Nephron progenitor cell (in vitro differentiated cells): ENCODE data around the gene ZC2HC1C.

Experiments
- DNase-seq: peaks from one replicate; pipeline ENCODE4 v3.0.0; 2021
- H3K27ac Mint-ChIP-seq: 2 replicates; pipeline ENCODE4 v1.8.0; 2021; ENCODE audit warnings: mild to moderate bottlenecking, moderate library complexity, mixed read lengths
- H3K27me3 Mint-ChIP-seq: 2 replicates; pipeline ENCODE4 v1.8.0; 2021; ENCODE audit warnings: mild to moderate bottlenecking, low read depth, mixed read lengths; ENCODE audit not compliant: poor library complexity
- H3K36me3 Mint-ChIP-seq: 2 replicates; pipeline ENCODE4 v1.8.0; 2021; ENCODE audit warnings: low read depth, mixed read lengths
- H3K4me1 Mint-ChIP-seq: 2 replicates; pipeline ENCODE4 v1.8.0; 2021; ENCODE audit warnings: mixed read lengths
- H3K4me3 Mint-ChIP-seq: 2 replicates; pipeline ENCODE4 v1.8.0; 2021; ENCODE audit warnings: mild to moderate bottlenecking, moderate library complexity, mixed read lengths
- H3K9me3 Mint-ChIP-seq: 2 replicates; pipeline ENCODE4 v1.8.0; 2021; ENCODE audit warnings: mild to moderate bottlenecking, moderate library complexity, mixed read lengths
- TF ChIP-seq, protein P1 (sequence below): fragments of 200-600 bp; sonication (generic); IDR thresholded peaks from 2 replicates; pipeline ENCODE4 v1.5.0; 2021; ENCODE audit warnings: antibody characterized with exemption

ZC2HC1C gene

GRCh38 chr14:75088566-75089373 is 19.3 kb downstream of the ZC2HC1C start:
- DNase-seq = peak; percentile 56
- no peaks in the 10 kb centered on the region for H3K4me1 Mint-ChIP-seq
- peaks cover 71% of the 10 kb centered on the region for H3K36me3 Mint-ChIP-seq

GRCh38 chr14:75090353-75090752 is 20.9 kb downstream of the ZC2HC1C start:
- DNase-seq = no peak
- no peaks in the 10 kb centered on the region for H3K27me3 Mint-ChIP-seq
- no peaks in the 10 kb centered on the region for H3K4me1 Mint-ChIP-seq
- no peak overlapping the region for H3K27ac Mint-ChIP-seq
- TF ChIP-seq, protein P1, sequence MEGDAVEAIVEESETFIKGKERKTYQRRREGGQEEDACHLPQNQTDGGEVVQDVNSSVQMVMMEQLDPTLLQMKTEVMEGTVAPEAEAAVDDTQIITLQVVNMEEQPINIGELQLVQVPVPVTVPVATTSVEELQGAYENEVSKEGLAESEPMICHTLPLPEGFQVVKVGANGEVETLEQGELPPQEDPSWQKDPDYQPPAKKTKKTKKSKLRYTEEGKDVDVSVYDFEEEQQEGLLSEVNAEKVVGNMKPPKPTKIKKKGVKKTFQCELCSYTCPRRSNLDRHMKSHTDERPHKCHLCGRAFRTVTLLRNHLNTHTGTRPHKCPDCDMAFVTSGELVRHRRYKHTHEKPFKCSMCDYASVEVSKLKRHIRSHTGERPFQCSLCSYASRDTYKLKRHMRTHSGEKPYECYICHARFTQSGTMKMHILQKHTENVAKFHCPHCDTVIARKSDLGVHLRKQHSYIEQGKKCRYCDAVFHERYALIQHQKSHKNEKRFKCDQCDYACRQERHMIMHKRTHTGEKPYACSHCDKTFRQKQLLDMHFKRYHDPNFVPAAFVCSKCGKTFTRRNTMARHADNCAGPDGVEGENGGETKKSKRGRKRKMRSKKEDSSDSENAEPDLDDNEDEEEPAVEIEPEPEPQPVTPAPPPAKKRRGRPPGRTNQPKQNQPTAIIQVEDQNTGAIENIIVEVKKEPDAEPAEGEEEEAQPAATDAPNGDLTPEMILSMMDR = no peak
- H3K36me3 Mint-ChIP-seq = peaks cover 71% of the 10 kb centered on the region
- H3K9me3 Mint-ChIP-seq = no peaks in the 10 kb centered on the region
- no peak overlapping the region for H3K4me3 Mint-ChIP-seq

More at GRCh38 chr14:75088566-75089373, 19.3 kb downstream of the ZC2HC1C start:
- H3K27me3 Mint-ChIP-seq = no peaks in the 10 kb centered on the region
- H3K4me3 Mint-ChIP-seq = no peak overlapping the region
- H3K9me3 Mint-ChIP-seq = no peaks in the 10 kb centered on the region
- H3K27ac Mint-ChIP-seq = no peak overlapping the region
- TF ChIP-seq, protein P1 = peak; percentile 80

- H3K27me3 Mint-ChIP-seq = no peaks in the 10 kb centered on the region
- H3K4me1 Mint-ChIP-seq = no peaks in the 10 kb centered on the region
- H3K27ac Mint-ChIP-seq = no peak overlapping the region
- H3K36me3 Mint-ChIP-seq = peaks cover 69% of the 10 kb centered on the region
- H3K9me3 Mint-ChIP-seq = no peaks in the 10 kb centered on the region
- TF ChIP-seq, protein P1 = no peak
- H3K4me3 Mint-ChIP-seq = no peak overlapping the region
- DNase-seq = no peak
Measured at GRCh38 chr14:75091251-75091650, 21.8 kb downstream of the ZC2HC1C start.

GRCh38 chr14:75092698-75093097 is 23.3 kb downstream of the ZC2HC1C start:
- Mint-ChIP-seq H3K4me1 (no peaks in the 10 kb centered on the region), H3K9me3 (no peaks in the 10 kb centered on the region), H3K27ac (peak overlapping the region; percentile 64), H3K36me3 (peaks cover 66% of the 10 kb centered on the region), H3K4me3 (no peak overlapping the region), H3K27me3 (no peaks in the 10 kb centered on the region)
- TF ChIP-seq, protein P1 = no peak
- DNase-seq = no peak

DNA sequence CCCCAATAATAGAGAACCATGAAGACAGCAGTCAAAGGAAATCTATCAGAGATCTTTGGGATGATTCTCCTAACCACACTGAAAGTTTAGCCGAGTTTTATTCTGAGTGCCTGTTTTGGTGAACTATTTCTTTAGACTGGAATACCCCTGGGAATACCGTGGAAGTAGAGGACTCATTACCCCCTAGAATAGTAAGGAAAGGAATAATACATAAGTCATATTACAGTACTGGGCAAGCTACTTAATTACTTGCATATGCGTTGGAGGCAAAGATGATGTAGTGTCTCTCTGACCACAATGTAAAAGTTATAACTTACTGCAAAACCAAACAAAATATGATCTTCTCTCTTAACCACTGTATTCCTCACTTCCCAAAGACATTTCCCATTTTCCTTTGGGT is 25.5 kb downstream of the ZC2HC1C start:
- H3K36me3 Mint-ChIP-seq = peaks cover 75% of the 10 kb centered on the region

More for the DNA sequence above, 25.5 kb downstream of the ZC2HC1C start:
- Mint-ChIP-seq H3K4me3 (no peak overlapping the region), H3K27me3 (no peaks in the 10 kb centered on the region), H3K27ac (no peak overlapping the region), H3K4me1 (no peaks in the 10 kb centered on the region), H3K9me3 (no peaks in the 10 kb centered on the region)
- no peak for DNase-seq
- TF ChIP-seq, protein P1 = no peak
